Urinary bladder (tissue), 4 donors: ENCODE measurements around the gene ZNF578. TPM values are rescaled to one million over a fixed set of nuclear protein-coding genes. Genes with fewer than 3 reads are reported as not detected.
A peak's percentile ranks its signal among the peaks of the same experiment; 100 is the strongest.
"Not testable (repeated sequence)": the region's sequence is repeated elsewhere in the genome, so short reads cannot be mapped to it uniquely, and the experiment has no call there.

Experiments used
- DNase-seq: peaks from one replicate; pipeline ENCODE4 v3.0.0-alpha.2; 2015; ENCODE audit errors: extremely low spot score
- H3K27ac ChIP-seq: one replicate; pipeline ENCODE4 v1.5.1; 2013; ENCODE audit warnings: low read depth, mild to moderate bottlenecking, moderate library complexity
- H3K36me3 ChIP-seq: one replicate; pipeline ENCODE4 v1.6.1; 2013; ENCODE audit warnings: mild to moderate bottlenecking, moderate library complexity; ENCODE audit not compliant: insufficient read depth
- H3K4me1 ChIP-seq: one replicate; pipeline ENCODE4 v1.6.1; 2013; ENCODE audit warnings: mild to moderate bottlenecking, moderate library complexity; ENCODE audit not compliant: insufficient read depth
- H3K4me3 ChIP-seq: one replicate; pipeline ENCODE4 v1.5.1; 2013; ENCODE audit warnings: low read depth, low read length
- WGBS: extraction: QIAGEN DNeasy Blood & Tissue Kit; methylation state at CpG from one replicate; pipeline ENCODE4 v1.1.7; 2013; 5-methylcytosine and 5-hydroxymethylcytosine counted together
- polyA plus RNA-seq: library from polyadenylated mRNA; stranded (reverse); fragments of 200-250 nt; gene quantifications from one replicate; pipeline ENCODE4 v1.2.3, GENCODE V29; 2013
- total RNA-seq: library from RNA; depleted of rRNA; stranded (reverse); fragments of >200 nt; gene quantifications from one replicate; pipeline ENCODE4 v1.2.3, GENCODE V29; 2014
- donor health status: healthy with polysubstance abuse.
- donor health status: healthy.

The ZNF578 gene
- total RNA-seq (10.7 TPM), polyA plus RNA-seq (2.0 TPM)

DNA sequence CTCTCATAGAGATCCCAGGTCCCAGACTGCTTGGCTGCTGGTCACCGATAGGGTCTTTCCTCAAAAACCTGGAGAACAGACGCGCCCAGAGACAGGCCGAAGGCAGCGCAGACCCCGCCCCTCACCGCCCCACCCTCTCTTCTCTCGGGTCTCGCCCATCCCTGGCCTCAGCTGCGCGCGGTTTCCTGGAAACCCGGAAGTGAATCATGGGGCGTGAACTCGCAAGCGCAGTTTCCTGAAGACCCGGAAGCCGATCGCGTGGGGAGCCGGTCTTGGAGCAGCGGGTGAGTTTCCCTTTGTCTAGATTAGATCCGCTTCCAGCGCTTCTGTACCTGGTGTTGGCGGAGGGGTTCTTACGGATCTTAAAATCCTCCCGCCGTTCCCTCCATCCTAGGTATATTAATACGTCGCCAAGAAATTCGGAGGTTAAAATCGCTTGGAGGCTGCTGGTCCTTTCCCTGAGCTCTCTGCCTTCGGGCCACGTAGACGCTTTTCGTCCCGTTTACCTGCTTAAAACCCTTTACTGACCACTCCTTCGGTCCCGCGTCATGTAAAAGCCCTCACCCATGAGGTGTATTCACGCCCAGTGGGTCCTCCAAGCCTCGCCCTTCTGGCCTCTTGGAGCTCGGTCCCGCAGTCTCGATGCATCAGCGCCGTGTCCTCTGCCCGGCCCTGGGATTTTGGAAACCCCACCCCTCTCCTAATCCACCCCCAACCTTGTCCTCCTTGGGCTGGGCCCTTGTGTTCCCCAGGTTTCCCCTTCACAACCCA, at the start of gene ZNF578:
ZNF578 (plus strand) TSS at position 230 of the 771 bp plus-strand sequence. CDS start 48,293 bp downstream, outside the sequence.
- WGBS = 1% methylated on average over 48 of the region's 48 CpGs
- Histone ChIP-seq H3K27ac (no peak within 1 kb of the TSS), H3K4me3 (peak within 1 kb of the TSS; percentile 59), H3K36me3 (peaks cover 5% of the 10 kb centered on the region), H3K4me1 (no peaks in the 10 kb centered on the region)
- DNase-seq = peak; percentile 84

DNA sequence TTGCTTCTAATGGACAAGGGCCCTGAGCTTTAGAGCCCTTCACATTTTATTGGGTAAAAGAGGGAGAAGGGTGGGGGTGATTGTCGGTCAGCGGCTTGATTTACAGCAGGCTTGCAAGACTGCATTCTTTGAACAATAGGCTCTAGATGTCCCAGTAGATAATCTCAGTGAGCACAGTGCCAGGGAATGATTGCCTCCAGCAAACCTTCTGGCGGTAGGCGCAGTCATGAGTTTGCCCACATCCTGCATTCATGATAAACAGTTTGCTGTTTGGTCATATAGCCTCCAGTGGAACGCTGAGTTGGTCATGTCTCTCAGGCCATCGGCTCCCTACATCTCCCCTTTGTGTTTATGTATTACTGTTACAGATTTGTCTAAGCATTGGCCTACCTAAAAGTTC, 43.1 kb upstream of the ZNF578 start:
- Histone ChIP-seq H3K4me1 (no peaks in the 10 kb centered on the region), H3K27ac (no peak overlapping the region), H3K36me3 (peaks cover 34% of the 10 kb centered on the region), H3K4me3 (no peak overlapping the region)
- WGBS = 90% methylated on average over 6 of the region's 6 CpGs
- DNase-seq = no peak

DNA sequence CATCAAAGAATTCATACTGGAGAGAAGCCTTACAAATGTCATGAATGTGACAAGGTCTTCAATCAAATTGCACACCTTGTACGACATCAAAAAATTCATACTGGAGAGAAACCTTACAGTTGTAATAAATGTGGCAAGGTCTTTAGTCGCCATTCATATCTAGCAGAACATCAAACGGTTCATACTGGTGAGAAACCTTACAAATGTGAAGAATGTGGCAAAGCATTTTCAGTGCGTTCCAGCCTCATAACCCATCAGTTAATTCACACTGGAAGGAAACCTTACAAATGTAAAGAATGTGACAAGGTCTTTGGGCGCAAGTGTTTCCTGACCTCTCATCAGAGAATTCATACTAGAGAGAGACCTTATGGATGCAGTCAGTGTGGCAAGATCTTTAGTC, 37.6 kb upstream of the ZNF578 start:
- H3K4me3 ChIP-seq = no peak overlapping the region
- no peaks in the 10 kb centered on the region for H3K4me1 ChIP-seq
- peaks cover 9% of the 10 kb centered on the region for H3K36me3 ChIP-seq
- DNase-seq = no peak
- WGBS = 98% methylated on average over 5 of the region's 5 CpGs
- no peak overlapping the region for H3K27ac ChIP-seq

DNA sequence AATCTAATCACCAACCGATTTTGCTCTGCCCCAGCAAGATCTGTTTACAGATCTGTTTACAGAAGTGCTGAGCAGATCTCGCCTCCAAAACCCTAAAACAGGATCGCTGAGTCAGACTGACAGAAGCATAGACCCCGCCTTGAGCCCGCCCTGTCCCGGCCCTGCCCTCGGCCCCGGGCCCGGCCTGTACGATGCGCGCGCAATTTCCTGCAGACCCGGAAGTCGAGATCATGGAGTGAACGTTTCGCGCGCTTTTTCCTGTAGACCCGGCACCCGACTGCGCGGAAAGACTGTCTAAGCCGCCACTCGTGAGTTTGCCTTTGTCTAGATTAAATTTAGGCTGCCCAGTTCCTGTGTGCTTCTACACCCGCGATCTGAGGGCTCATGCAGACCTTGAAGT, 24.4 kb upstream of the ZNF578 start, which contains the start of gene ZNF534:
ZNF534 (plus strand) TSS at position 212 of the 400 bp plus-strand sequence. CDS start 2,327 bp downstream, outside the sequence.
- no peak within 1 kb of the TSS for H3K27ac ChIP-seq
- 65% methylated on average over 27 of the region's 27 CpGs for WGBS
- no peaks in the 10 kb centered on the region for H3K4me1 ChIP-seq
- H3K4me3 ChIP-seq = no peak within 1 kb of the TSS
- no peaks in the 10 kb centered on the region for H3K36me3 ChIP-seq
- DNase-seq = no peak

DNA sequence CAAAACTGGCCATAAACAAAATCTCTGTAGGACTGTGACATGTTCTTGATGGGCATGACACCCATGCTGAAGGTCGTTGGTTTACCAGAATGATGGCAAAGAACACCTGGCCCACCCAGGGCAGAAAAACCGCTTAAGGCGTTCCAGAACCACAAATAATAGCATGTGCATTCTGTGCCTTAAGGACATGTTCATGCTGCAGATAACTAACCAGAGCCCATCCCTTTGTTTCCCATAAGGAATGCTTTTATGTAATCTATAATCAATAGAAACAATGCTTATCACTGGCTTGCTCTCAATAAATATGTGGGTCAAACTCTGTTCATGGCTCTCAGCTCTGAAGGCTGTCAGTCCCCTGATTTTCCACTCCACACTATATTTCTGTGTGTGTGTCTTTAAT, 11.2 kb upstream of the ZNF578 start:
- Histone ChIP-seq H3K4me3 (no peak overlapping the region), H3K27ac (no peak overlapping the region), H3K36me3 (no peaks in the 10 kb centered on the region), H3K4me1 (no peaks in the 10 kb centered on the region)
- WGBS = 81% methylated on average over 3 of the region's 3 CpGs
- DNase-seq = no peak

DNA sequence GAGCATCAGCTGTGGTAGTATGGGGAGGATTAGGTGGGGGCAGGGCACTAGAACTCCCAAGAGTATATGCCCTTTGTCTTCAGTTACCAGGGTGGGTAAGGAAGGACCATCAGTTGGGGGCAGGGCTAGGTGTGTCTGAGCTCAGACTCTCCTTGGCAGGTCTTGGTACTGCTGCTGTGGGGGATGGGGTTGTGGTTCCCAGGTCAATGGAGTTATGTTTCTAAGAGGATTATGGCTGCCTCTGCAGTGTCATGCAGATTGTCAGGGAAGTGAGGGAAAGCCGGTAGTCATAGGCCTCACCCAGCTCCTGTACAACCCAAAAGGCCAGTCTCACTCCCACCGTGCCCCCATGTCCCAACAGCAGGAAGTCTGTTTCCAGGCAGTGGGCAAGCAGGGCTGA, 8.8 kb upstream of the ZNF578 start:
- Histone ChIP-seq H3K27ac (no peak overlapping the region), H3K4me1 (no peaks in the 10 kb centered on the region), H3K36me3 (no peaks in the 10 kb centered on the region), H3K4me3 (no peak overlapping the region)
- 41% methylated on average over 2 of the region's 2 CpGs for WGBS
- DNase-seq = no peak

DNA sequence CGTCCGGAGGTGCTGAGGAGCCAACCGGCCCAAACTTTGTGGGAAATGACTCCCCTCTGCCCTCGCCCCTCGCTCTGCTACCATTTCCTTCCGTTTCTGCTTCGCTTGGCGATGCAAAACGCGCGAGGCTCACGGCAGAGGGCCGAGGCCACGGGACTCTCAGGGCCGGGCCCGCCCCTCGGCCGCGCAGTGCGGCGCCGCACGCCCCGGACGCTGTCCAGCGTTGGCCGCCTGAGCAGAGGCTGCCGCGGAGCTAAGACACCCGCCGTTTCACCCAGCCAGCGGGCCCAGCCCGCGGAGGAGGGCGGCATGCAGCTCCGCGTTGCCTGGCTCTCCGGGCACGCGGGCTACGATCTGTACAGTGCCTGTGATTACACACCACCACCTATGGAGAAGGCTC, 2.1 kb upstream of the ZNF578 start:
- 26% methylated on average over 41 of the region's 41 CpGs for WGBS
- no peak for DNase-seq
- Histone ChIP-seq H3K36me3 (no peaks in the 10 kb centered on the region), H3K4me3 (no peak overlapping the region), H3K27ac (no peak overlapping the region), H3K4me1 (no peaks in the 10 kb centered on the region)

DNA sequence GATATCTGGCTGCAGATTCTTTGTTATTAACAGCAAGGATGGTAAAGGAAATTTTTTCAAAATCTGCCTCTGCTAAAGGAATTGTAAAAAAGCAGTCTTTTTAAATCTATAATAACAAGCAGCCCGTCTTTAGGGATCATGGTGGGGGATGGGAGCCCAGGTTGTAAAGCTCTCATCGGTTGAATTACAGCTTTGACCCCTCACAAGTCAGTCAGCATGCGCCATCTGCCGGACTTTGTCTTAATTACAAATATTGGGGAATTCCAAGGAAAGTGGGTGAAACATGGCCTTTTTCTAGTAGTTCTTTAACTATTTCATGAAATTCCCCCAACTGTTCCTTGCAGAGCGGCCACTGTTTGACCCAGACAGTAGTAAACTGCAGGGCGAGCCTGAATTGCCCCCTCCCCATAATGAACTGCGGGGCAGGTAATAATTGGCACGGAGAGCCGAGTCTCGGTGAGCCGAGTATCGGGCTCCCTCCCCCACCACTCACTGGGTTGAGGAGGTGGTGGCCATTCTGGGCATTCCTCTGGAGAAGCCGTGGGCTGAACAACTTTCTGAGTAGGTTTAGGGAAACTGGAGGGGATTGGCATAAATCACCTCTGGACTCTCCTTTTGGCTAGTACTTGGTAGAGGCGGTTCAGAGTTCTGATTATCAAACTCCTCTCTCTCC, 11.6 kb downstream of the ZNF578 start:
- WGBS = 86% methylated on average over 14 of the region's 14 CpGs
- peaks cover 2% of the 10 kb centered on the region for H3K36me3 ChIP-seq
- DNase-seq = no peak
- H3K4me1 ChIP-seq = no peaks in the 10 kb centered on the region
- no peak overlapping the region for H3K4me3 ChIP-seq
- no peak overlapping the region for H3K27ac ChIP-seq

DNA sequence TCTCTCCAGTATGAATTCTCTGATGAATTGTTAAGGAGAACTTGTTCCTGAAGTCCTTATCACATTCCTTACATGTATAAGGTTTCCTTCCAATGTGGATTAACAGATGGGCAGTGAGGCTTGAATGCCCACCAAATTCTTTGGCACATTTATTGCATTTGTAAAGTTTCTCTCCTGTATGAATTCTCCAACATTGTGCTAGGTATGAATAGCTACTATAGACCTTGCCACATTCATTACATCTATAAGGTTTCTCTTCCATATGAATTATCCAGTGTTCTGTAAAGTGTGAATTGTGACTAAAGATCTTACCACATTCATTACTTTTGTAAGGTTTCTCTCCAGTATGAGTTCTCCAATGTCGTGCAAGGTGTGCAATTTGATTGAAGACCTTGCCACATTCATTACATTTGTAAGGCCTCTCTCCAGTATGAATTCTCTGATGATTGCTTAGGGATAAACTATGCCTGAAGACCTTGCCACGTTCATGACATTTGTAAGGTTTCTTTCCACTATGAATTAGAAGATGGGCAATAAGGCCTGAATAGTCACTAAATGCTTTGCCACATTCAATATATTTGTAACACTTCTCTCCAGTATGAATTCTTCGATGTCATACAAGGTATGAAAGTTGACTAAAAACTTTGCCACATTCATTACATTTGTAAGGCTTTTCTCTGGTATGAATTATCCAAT, 20.4 kb downstream of the ZNF578 start:
- no peaks in the 10 kb centered on the region for H3K4me1 ChIP-seq
- no peak overlapping the region for H3K27ac ChIP-seq
- 93% methylated on average over 3 of the region's 3 CpGs for WGBS
- H3K36me3 ChIP-seq = no peaks in the 10 kb centered on the region
- DNase-seq = no peak
- H3K4me3 ChIP-seq = no peak overlapping the region

DNA sequence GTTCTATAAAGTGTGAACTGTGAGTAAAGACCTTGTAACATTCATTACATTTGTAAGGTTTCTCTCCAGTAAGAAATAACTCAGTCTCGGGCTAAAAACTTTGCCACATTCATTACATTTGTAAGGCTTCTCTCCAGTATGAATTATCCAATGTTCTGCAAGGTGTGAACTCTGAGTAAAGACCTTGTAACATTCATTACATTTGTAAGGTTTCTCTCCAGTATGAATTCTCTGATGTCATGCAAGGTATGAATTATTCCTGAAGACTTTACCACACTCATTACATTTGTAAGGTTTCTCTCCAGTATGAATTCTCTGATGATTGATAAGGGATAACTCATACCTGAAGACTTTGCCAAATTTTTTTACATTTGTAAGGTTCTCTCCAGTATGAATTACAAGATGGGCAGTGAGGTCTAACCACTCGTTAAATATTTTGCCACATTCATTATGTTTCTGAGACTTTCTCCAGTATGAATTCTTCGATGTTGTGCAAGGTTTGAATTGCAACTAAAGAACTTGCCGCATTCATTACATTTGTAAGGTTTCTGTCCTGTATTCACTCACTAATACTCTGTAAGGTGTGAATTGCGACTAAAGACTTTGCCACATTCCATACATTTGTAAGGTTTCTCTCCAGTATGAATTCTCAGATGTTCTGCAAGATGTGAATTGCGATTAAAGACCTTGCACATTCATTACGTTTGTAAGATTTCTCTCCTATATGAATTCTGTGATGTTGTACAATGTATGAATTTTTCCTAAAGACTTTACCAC, 21.2 kb downstream of the ZNF578 start:
- no peak for DNase-seq
- H3K4me3 ChIP-seq = no peak overlapping the region
- no peaks in the 10 kb centered on the region for H3K36me3 ChIP-seq
- 97% methylated on average over 7 of the region's 7 CpGs for WGBS
- H3K4me1 ChIP-seq = no peaks in the 10 kb centered on the region
- no peak overlapping the region for H3K27ac ChIP-seq

DNA sequence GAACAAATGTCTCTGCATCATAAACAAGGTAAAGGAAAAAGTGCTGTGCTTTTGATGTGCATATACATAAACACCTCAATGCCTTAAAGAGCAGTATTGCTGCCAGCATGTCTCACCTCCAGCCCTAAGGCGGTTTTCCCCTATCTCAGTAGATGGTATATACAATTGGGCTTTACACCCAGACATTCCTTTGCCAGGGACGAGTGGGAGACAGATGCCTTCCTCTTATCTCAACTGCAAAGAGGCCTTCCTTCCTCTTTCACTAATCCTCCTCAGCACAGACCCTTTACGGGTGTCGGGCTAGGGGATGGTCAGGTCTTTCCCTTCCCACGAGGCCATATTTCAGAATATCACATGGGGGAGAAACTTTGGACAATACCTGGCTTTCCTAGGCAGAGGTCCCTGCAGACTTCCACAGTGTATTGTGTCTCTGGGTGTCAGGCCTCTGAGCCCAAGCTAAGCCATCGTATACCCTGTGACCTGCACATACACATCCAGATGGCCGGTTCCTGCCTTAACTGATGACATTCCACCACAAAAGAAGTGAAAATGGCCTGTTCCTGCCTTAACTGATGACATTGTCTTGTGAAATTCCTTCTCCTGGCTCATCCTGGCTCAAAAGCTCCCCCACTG, 30.9 kb downstream of the ZNF578 start:
- H3K36me3 ChIP-seq, H3K4me3 ChIP-seq, H3K27ac ChIP-seq, H3K4me1 ChIP-seq, DNase-seq: not testable (repeated sequence)
- WGBS = 35% methylated on average over 7 of the region's 7 CpGs

DNA sequence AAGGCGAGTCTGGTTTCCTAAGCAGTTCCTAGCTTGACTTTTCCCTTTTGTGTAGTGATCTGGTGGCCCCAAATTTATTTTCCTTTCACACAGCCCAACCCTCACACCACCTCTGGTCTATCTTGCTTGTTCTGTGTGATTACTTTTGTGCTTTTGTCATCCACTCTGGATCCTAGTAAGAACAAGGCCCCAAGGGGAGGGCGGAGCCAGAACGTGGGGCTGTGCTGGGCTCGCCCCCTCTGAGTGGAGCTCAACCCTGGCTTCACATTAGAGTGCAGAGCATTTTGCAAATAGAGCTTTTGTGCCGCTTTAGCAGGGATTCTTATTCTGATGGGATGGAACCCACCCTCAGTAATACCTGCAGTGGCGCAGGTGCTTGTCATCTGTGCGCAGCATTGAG, 31.7 kb downstream of the ZNF578 start:
- not testable (repeated sequence) for H3K27ac ChIP-seq, H3K4me1 ChIP-seq, DNase-seq, H3K4me3 ChIP-seq, H3K36me3 ChIP-seq
- WGBS = 35% methylated on average over 7 of the region's 7 CpGs
